ENCODE data around the gene SERPING1.

Gene SERPING1

GRCh38 chr11:57596266-57596885, 1.1 kb upstream of the SERPING1 start:
- no peak overlapping the region for H3K4me2 ChIP-seq (ENCODE audit: low read length)
- H3K27me3 ChIP-seq (ENCODE audit: insufficient read depth, low read length) = peaks cover 7% of the 10 kb centered on the region; the same call in 1 of the 2 replicates
- H3K79me2 ChIP-seq (ENCODE audit: insufficient read depth, low read length) = no peaks in the 10 kb centered on the region
- no peaks in the 10 kb centered on the region for H3K36me3 ChIP-seq (ENCODE audit: insufficient read depth, low read length)
- TF ChIP-seq CTCF (IDR thresholded peaks at IDR 0.05; ENCODE audit: low read length) (no peak), EZH2 (IDR thresholded peaks at IDR 0.05; ENCODE audit: borderline replicate concordance, low read length) (no peak)
- no peak overlapping the region for H3K9ac ChIP-seq (ENCODE audit: low read length)
- no peak overlapping the region for H3K27ac ChIP-seq (ENCODE audit: low read depth, low read length, poor library complexity, severe bottlenecking)
- H4K20me1 ChIP-seq (ENCODE audit: insufficient read depth, low read length) = no peaks in the 10 kb centered on the region
- no peaks in the 10 kb centered on the region for H3F3A ChIP-seq (ENCODE audit: insufficient read depth, low read length)
- no peaks in the 10 kb centered on the region for H3K4me1 ChIP-seq (ENCODE audit: insufficient read depth, low read length, severe bottlenecking)
- H2AFZ ChIP-seq (ENCODE audit: low read length) = no peak overlapping the region
- no peaks in the 10 kb centered on the region for H3K9me3 ChIP-seq (ENCODE audit: low read length)
- H3K9me2 ChIP-seq (ENCODE audit: low read depth, low read length) = no peaks in the 10 kb centered on the region
- H3K4me3 ChIP-seq (ENCODE audit: low read depth, low read length, poor library complexity, severe bottlenecking) = no peak overlapping the region

- no peak for TF ChIP-seq CTCF (IDR thresholded peaks at IDR 0.05; ENCODE audit: low read length)
- no peak for TF ChIP-seq EZH2 (IDR thresholded peaks at IDR 0.05; ENCODE audit: borderline replicate concordance, low read length)
- no peak overlapping the region for H3K9ac ChIP-seq (ENCODE audit: low read length)
Measured at GRCh38 chr11:57597916-57598830, 688 bp downstream of the SERPING1 start.

GRCh38 chr11:57598831-57599155, 1.3 kb downstream of the SERPING1 start:
- H3K36me3 ChIP-seq (ENCODE audit: insufficient read depth, low read length) = no peaks in the 10 kb centered on the region
- no peak overlapping the region for H3K9ac ChIP-seq (ENCODE audit: low read length)
- H3F3A ChIP-seq (ENCODE audit: insufficient read depth, low read length) = no peaks in the 10 kb centered on the region
- no peak overlapping the region for H3K4me3 ChIP-seq (ENCODE audit: low read depth, low read length, poor library complexity, severe bottlenecking)
- no peaks in the 10 kb centered on the region for H3K79me2 ChIP-seq (ENCODE audit: insufficient read depth, low read length)
- no peaks in the 10 kb centered on the region for H3K9me3 ChIP-seq (ENCODE audit: low read length)
- no peaks in the 10 kb centered on the region for H4K20me1 ChIP-seq (ENCODE audit: insufficient read depth, low read length)
- peaks cover 7% of the 10 kb centered on the region; the same call in 1 of the 2 replicates for H3K27me3 ChIP-seq (ENCODE audit: insufficient read depth, low read length)
- no peak overlapping the region for H3K4me2 ChIP-seq (ENCODE audit: low read length)
- no peaks in the 10 kb centered on the region for H3K4me1 ChIP-seq (ENCODE audit: insufficient read depth, low read length, severe bottlenecking)
- H2AFZ ChIP-seq (ENCODE audit: low read length) = no peak overlapping the region
- TF ChIP-seq EZH2 (IDR thresholded peaks at IDR 0.05; ENCODE audit: borderline replicate concordance, low read length) = no peak
- TF ChIP-seq CTCF (IDR thresholded peaks at IDR 0.05; ENCODE audit: low read length) = no peak
- H3K27ac ChIP-seq (ENCODE audit: low read depth, low read length, poor library complexity, severe bottlenecking) = no peak overlapping the region
- H3K9me2 ChIP-seq (ENCODE audit: low read depth, low read length) = no peaks in the 10 kb centered on the region

More at GRCh38 chr11:57597916-57598830, 688 bp downstream of the SERPING1 start:
- Histone ChIP-seq H3K79me2 (ENCODE audit: insufficient read depth, low read length) (no peaks in the 10 kb centered on the region), H3K36me3 (ENCODE audit: insufficient read depth, low read length) (no peaks in the 10 kb centered on the region), H3K4me2 (ENCODE audit: low read length) (no peak overlapping the region), H3K9me2 (ENCODE audit: low read depth, low read length) (no peaks in the 10 kb centered on the region), H4K20me1 (ENCODE audit: insufficient read depth, low read length) (no peaks in the 10 kb centered on the region), H3K9me3 (ENCODE audit: low read length) (no peaks in the 10 kb centered on the region), H3F3A (ENCODE audit: insufficient read depth, low read length) (no peaks in the 10 kb centered on the region), H3K4me1 (ENCODE audit: insufficient read depth, low read length, severe bottlenecking) (no peaks in the 10 kb centered on the region), H2AFZ (ENCODE audit: low read length) (no peak overlapping the region), H3K27ac (ENCODE audit: low read depth, low read length, poor library complexity, severe bottlenecking) (no peak overlapping the region), H3K4me3 (ENCODE audit: low read depth, low read length, poor library complexity, severe bottlenecking) (no peak overlapping the region), H3K27me3 (ENCODE audit: insufficient read depth, low read length) (peaks cover 7% of the 10 kb centered on the region; the same call in 1 of the 2 replicates)

All from OCI-LY1 (cell line).